Activated naive CD8-positive, alpha-beta T cell treated with anti-CD3 and anti-CD28 coated beads for 36 hours (primary cell): ENCODE data around the gene LPP. TPM values are rescaled to one million over a fixed set of nuclear protein-coding genes. Genes with fewer than 3 reads are reported as not detected.

ENCODE experiments used
- DNase-seq: peaks from one replicate; pipeline ENCODE4 v3.0.0; 2021
- H3K27ac Mint-ChIP-seq: one replicate; pipeline ENCODE4 v1.8.0; 2022; ENCODE audit warnings: mild to moderate bottlenecking, moderate library complexity, mixed read lengths
- H3K27me3 Mint-ChIP-seq: one replicate; pipeline ENCODE4 v1.8.0; 2022; ENCODE audit warnings: mild to moderate bottlenecking, mixed read lengths
- H3K36me3 Mint-ChIP-seq: one replicate; pipeline ENCODE4 v1.8.0; 2021; ENCODE audit warnings: mild to moderate bottlenecking, mixed read lengths
- H3K4me1 Mint-ChIP-seq: one replicate; pipeline ENCODE4 v1.8.0; 2021; ENCODE audit warnings: mixed read lengths
- H3K4me3 Mint-ChIP-seq: one replicate; pipeline ENCODE4 v1.8.0; 2022; ENCODE audit warnings: mild to moderate bottlenecking, moderate library complexity, mixed read lengths
- H3K9me3 Mint-ChIP-seq: one replicate; pipeline ENCODE4 v1.8.0; 2022; ENCODE audit warnings: mixed read lengths
- total RNA-seq, 2 experiments: library from RNA; stranded (reverse); gene quantifications; one replicate each; pipeline ENCODE4 v1.2.3, GENCODE V29; 2021

LPP gene
- total RNA-seq, 2 experiments from 2014 or later = 15.0 to 15.3 TPM

DNA sequence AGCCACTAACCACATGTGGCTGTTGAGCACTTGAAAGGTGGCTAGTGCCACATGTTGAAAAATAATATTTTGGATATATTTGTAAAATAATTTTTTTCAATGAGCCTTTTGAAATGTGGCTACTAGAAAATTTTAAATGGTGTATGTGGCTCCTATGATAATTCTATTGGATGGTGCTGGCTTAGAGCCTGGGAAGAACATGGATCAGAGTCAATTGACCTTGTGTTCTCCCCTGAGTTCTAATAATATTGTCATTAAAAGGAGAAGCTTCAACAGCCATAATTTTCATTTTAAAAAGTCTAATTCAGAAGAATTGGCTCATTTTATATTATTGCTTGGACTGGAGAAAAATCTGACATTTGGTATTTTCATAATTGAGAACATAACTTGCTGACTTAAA lies 167.3 kb downstream of the LPP start:
- peaks cover 23% of the 10 kb centered on the region for H3K36me3 Mint-ChIP-seq
- H3K9me3 Mint-ChIP-seq = peaks cover 4% of the 10 kb centered on the region
- no peaks in the 10 kb centered on the region for H3K27me3 Mint-ChIP-seq
- no peak overlapping the region for H3K27ac Mint-ChIP-seq
- peaks cover 49% of the 10 kb centered on the region for H3K4me1 Mint-ChIP-seq
- H3K4me3 Mint-ChIP-seq = no peak overlapping the region
- DNase-seq = no peak

DNA sequence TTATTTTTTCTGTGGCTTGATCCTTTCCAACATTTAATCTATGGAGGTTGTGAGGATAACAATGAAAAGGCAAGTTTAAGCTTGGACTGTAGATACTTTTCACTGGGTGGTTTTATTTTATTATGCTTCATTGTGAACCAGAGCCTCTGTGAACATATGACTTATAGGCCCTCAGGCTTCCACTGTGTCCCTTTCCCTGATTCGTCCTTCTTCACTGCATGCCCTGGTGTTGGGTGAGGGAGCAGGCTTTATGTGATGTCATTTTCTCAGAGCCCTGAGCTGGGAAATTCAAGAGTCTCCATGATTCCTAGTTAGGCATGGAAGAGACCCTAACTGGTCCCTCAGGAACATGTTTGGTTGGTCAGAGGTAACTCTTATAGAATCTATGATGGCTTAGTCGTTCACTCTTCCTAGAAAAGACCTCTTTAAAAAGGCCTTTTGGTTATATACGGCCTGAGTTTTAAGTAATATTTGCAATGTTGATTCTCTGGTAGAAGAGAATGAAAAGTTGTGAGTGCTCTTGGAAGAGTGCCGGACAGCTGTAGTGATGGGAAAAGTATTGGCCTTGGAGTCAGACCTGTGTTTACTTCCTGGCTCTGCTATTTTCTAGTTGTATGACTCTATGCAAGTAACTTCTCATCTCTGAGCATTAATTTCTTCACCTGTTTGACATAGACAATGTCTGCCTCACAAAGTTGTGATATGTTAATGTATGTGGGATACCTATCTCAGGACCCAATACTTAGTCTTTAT lies 168.4 kb downstream of the LPP start:
- peaks cover 53% of the 10 kb centered on the region for H3K4me1 Mint-ChIP-seq
- H3K4me3 Mint-ChIP-seq = peak overlapping the region; percentile 38
- peaks cover 4% of the 10 kb centered on the region for H3K9me3 Mint-ChIP-seq
- DNase-seq = no peak
- H3K27ac Mint-ChIP-seq = peak overlapping the region; percentile 85
- H3K27me3 Mint-ChIP-seq = no peaks in the 10 kb centered on the region
- H3K36me3 Mint-ChIP-seq = peaks cover 26% of the 10 kb centered on the region

DNA sequence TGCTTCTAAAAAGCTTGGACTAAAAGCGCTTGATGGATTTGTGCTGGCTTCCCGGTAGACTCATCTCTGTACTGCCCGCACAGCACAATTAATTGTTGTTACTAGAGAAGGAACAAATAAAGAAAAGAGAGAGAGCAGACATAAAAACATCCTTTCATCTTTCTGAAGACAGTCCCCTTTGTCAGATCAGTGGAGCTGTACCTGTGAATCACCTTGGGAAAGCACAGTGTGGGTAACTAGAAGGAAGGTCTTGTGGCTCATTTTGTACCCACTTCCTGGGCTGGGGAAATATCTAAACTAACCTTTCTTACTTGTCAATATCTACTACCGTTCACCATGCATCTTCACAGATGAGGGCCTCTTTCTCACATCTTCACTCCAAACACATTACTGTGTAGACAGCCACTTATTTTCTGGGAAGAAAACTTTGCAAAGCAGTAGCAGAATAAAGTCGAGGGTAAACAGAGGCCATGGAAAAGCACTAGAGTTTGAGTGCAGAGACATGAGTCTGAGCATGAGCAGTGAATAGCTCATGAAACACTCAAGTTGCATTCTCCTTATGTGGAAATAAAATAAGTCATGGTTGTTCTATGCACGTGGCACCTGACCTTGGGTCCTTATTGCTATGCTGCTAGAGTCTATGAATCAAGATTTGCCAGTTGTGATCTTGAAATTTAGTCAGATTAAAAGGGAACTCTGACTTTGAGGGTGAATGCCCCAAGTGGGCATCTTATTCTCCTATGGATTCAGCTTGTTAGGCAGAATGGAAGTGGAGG lies 169.3 kb downstream of the LPP start:
- Mint-ChIP-seq H3K4me3 (peak overlapping the region; percentile 38), H3K9me3 (peaks cover 4% of the 10 kb centered on the region)
- peak; percentile 58 for DNase-seq

DNA sequence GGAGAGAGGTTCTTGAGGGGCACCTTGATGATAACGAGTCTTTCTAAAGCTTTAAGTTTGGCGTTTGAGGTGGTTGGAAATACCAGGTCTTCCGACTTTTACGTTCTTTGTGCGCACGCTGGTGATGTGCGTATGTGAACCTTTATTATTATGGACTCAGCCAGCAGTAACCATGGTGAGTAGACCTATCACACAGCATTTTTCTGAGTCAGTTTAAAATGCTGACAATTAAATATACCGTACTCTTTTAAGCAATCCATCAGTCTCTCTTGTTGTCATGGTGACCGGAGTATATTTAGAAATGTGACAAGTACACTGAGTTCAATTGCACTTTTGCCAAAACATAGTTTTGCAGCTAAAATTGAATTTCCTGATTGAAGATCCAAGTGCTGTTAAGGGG lies 172.2 kb downstream of the LPP start:
- Mint-ChIP-seq H3K4me3 (no peak overlapping the region), H3K27me3 (no peaks in the 10 kb centered on the region), H3K36me3 (peaks cover 22% of the 10 kb centered on the region), H3K9me3 (peaks cover 5% of the 10 kb centered on the region), H3K27ac (no peak overlapping the region), H3K4me1 (peaks cover 48% of the 10 kb centered on the region)
- DNase-seq = no peak

More for the DNA sequence above, 169.3 kb downstream of the LPP start:
- Mint-ChIP-seq H3K27ac (peak overlapping the region; percentile 85), H3K36me3 (peaks cover 26% of the 10 kb centered on the region), H3K4me1 (peaks cover 48% of the 10 kb centered on the region), H3K27me3 (no peaks in the 10 kb centered on the region)

DNA sequence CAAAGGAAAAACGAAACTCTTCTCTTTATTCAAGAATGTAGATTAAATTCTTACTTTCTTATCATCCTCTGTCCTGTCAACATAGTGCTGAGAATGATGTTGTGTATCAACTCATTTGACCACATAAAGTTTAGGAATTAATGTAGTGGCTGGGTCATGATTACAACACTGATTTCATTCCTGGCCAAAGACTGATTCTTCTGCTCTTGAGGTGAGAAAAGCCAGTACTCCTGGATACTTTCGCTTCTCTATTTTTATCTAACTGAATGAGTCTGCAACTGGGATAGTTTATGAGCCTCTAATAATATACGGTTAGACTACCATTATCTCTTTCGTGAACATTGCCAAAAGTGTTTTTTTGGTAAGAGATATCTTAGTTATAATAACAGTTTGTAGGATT lies 173.0 kb downstream of the LPP start:
- no peak for DNase-seq
- peaks cover 49% of the 10 kb centered on the region for H3K4me1 Mint-ChIP-seq
- no peak overlapping the region for H3K4me3 Mint-ChIP-seq
- H3K27me3 Mint-ChIP-seq = no peaks in the 10 kb centered on the region
- H3K27ac Mint-ChIP-seq = no peak overlapping the region
- peaks cover 22% of the 10 kb centered on the region for H3K36me3 Mint-ChIP-seq
- peaks cover 5% of the 10 kb centered on the region for H3K9me3 Mint-ChIP-seq

DNA sequence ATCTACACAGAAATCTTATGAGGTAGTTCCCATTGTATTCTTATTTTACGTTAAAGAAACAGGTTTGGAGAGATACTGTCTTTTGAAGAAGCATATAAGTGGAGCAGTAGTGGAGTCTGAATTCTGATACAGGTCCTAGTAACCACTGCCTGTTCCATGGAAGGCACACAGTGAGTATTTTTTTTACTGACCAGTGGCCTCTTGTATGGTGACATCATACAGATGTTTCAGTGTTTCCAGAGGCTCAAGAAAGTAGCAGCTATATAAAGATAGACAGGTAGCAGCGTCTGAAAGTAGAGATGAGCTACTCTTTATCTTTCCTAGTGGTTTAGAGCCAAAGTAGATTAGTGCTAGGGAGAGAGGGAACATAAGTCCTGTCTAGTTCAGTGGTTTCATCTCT lies 173.5 kb downstream of the LPP start:
- H3K9me3 Mint-ChIP-seq = peaks cover 5% of the 10 kb centered on the region
- H3K4me1 Mint-ChIP-seq = peaks cover 44% of the 10 kb centered on the region
- DNase-seq = no peak
- no peak overlapping the region for H3K4me3 Mint-ChIP-seq
- H3K27me3 Mint-ChIP-seq = no peaks in the 10 kb centered on the region
- peaks cover 22% of the 10 kb centered on the region for H3K36me3 Mint-ChIP-seq
- H3K27ac Mint-ChIP-seq = no peak overlapping the region

DNA sequence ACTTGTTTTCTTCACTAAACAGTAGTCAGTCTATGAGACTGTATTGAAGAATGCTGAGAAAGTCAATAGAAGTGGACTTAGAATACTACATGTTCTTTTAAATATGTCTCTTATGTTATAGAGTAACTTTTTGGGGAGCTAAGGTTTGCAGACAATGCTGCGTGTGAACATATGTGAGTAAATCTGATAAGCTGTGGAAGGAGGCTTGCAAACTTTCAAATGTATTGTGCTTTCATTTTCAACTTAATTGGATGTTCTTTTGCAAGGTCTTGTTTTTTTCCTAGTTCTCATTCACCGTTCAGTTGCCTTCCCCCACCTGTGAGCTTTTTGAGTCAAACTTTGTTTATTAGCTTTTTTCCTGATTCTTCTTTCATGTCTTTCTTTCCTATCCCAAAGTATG lies 176.2 kb downstream of the LPP start:
- H3K27me3 Mint-ChIP-seq = no peaks in the 10 kb centered on the region
- DNase-seq = no peak

DNA sequence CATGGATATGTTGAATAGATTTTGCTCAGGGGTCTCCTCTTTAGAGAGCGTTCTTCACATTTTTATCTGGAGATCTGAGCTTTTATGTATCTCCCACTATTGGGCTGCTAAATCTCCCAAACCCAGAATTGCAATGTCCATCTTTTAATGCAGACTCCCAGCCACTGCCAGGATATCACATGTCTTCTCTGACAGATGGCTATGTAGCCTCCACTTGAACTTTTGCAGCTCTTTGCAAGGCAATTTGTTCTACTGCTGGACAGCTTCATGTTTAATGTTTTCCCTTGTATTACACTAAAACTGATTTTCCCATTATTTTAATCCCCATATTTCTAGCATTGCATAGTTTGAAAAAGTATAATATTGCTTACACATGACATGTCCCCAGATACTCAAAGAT lies 177.2 kb downstream of the LPP start:
- Mint-ChIP-seq H3K27ac (no peak overlapping the region), H3K27me3 (no peaks in the 10 kb centered on the region), H3K9me3 (peaks cover 5% of the 10 kb centered on the region), H3K36me3 (peaks cover 18% of the 10 kb centered on the region), H3K4me1 (peaks cover 22% of the 10 kb centered on the region), H3K4me3 (no peak overlapping the region)
- no peak for DNase-seq

More for the DNA sequence above, 176.2 kb downstream of the LPP start:
- peaks cover 17% of the 10 kb centered on the region for H3K36me3 Mint-ChIP-seq
- H3K9me3 Mint-ChIP-seq = peaks cover 6% of the 10 kb centered on the region
- peaks cover 22% of the 10 kb centered on the region for H3K4me1 Mint-ChIP-seq
- no peak overlapping the region for H3K4me3 Mint-ChIP-seq
- H3K27ac Mint-ChIP-seq = peak overlapping the region; percentile 19

DNA sequence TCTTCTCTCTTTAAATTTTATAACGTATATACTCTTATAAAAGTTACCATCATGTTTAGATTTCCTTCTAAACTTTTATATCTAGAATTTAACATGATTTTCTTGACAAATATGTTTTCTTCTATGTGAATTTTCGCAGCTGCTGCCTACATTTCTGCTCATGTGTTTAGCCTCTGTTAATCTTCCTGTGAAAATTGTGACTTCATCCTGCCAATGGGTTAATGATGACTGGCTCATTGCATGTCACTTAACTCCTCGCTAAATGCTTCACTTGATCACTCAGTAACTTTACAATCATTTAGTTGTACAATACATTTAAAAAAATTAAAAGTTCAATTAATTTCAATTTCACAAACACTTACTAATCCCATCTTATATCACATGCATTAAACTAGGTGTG lies 178.1 kb downstream of the LPP start:
- no peaks in the 10 kb centered on the region for H3K27me3 Mint-ChIP-seq
- H3K4me1 Mint-ChIP-seq = peaks cover 17% of the 10 kb centered on the region
- H3K27ac Mint-ChIP-seq = no peak overlapping the region
- H3K9me3 Mint-ChIP-seq = peaks cover 5% of the 10 kb centered on the region
- H3K36me3 Mint-ChIP-seq = peaks cover 14% of the 10 kb centered on the region
- no peak overlapping the region for H3K4me3 Mint-ChIP-seq
- DNase-seq = no peak

DNA sequence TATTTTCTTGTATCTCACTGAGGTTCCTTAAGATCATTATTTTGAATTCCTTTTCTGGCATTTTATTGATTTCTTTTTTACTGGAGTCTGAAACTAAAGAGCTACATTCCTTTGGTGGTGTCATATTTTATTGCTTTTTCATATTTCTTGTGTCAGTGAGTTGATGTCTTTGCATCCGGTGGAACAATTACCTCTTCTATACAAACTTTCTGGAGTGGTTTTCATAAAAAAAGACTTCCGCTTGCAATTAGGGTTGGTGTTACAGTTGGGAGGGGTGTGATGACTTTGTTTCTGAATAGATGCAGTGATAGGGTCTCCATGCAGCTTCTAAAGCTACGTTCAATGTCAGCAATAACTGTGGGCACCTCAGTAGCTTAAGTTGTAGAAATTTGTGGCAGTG lies 181.7 kb downstream of the LPP start:
- Mint-ChIP-seq H3K27ac (no peak overlapping the region), H3K4me3 (no peak overlapping the region), H3K9me3 (peaks cover 4% of the 10 kb centered on the region), H3K4me1 (peaks cover 29% of the 10 kb centered on the region), H3K36me3 (peaks cover 19% of the 10 kb centered on the region), H3K27me3 (no peaks in the 10 kb centered on the region)
- DNase-seq = no peak

DNA sequence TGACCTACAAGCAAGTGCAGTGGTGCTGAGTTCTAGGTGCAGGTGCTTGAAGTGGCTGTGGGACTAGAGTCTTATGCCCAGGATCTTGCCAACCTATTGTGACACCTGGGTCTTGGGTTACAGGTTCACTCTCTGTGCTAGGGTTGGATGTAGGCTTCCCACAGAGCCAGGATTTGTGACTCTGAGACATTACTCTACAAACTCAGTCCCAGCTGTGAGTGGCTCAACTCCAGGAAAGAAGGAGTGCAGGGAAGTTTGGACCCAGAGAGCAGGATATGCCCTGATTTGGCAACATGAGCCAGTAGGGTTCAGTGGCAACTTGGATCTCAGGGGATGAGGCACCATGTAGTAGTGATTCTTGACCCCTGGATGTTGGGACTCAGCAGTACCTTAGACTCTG lies 182.2 kb downstream of the LPP start:
- DNase-seq = no peak
- Mint-ChIP-seq H3K4me1 (peaks cover 30% of the 10 kb centered on the region), H3K27me3 (no peaks in the 10 kb centered on the region), H3K4me3 (no peak overlapping the region), H3K36me3 (peaks cover 19% of the 10 kb centered on the region), H3K9me3 (peaks cover 4% of the 10 kb centered on the region), H3K27ac (no peak overlapping the region)

DNA sequence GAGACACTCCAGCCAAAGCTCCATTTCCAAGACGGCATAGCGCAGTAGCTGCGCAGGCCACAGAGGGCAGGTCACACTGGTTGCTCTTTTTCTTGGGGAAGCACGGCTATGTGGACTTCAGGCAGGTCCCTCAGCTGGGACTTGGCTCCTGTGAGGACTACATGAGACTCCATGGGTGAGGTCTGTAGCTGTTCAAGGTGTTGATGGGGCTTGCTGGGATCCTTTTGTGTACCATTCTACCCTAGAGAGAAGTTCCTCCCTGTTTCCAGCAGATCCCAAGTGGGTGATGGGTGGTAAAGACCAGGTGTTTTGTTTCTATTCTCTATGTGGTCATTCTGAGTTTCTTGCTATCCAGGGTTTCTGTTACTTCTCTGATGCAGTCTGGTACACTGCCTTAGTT lies 183.3 kb downstream of the LPP start:
- Mint-ChIP-seq H3K27ac (no peak overlapping the region), H3K4me1 (peaks cover 34% of the 10 kb centered on the region), H3K4me3 (no peak overlapping the region), H3K27me3 (no peaks in the 10 kb centered on the region), H3K9me3 (peaks cover 6% of the 10 kb centered on the region), H3K36me3 (peaks cover 23% of the 10 kb centered on the region)
- DNase-seq = no peak

DNA sequence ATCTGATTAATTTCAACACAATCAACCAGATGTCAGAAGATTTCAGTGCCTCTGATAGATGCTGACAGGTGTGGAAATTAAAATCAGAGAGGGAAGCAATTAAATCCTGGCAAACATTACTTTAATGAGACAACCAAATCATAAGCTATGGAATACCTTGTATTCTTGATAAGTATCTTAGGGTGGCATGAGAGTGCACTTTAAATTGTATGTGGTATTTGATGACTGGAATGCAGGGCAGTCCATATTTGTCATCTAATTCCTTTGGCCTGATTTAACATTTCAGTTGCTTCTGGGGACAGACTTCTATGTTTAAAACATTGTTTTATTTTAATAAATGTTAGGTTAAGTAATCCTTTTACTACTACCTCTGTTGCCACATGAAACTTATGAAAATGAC lies 184.1 kb downstream of the LPP start:
- peaks cover 6% of the 10 kb centered on the region for H3K9me3 Mint-ChIP-seq
- H3K36me3 Mint-ChIP-seq = peaks cover 23% of the 10 kb centered on the region
- DNase-seq = no peak
- H3K27ac Mint-ChIP-seq = no peak overlapping the region
- H3K4me1 Mint-ChIP-seq = peaks cover 34% of the 10 kb centered on the region
- H3K27me3 Mint-ChIP-seq = no peaks in the 10 kb centered on the region
- H3K4me3 Mint-ChIP-seq = no peak overlapping the region

DNA sequence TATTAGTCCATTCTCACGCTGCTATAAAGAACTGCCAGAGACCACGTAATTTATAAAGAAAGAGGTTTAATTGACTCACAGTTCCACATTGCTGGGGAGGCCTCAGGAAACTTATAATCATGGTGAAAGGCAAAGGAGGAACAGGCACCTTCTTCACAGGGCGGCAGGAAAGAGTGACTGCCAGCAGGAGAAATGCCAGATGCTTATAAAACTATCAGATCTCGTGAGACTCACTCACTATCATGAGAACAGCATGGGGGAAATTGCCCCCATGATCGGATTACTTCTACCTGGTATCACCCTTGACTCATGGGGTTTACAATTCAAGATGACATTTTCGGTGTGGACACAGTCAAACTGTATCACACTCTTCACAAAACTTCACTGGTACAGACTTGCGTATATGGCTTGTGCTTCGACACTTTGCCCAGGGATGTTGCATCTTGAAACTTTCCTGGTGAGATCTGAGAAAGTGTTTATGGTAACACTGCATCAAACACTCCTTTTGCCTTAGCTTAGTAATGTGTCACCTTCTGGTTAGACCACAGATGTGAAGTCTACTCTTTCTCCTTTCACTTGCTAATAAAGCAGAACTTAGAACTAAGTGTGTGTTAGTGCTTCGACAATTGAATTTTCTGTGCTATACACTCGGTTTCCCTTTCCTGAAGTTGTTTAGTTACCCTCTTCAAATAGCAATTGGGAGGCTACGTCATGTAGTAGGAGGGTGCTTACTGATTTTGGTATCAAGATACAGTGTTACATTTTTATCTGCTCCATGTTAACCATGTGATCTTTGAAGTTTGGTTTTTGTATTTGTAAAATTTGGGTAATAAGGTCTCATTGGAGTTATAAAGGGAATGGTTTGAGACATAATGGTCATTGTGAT lies 185.7 kb downstream of the LPP start:
- no peaks in the 10 kb centered on the region for H3K27me3 Mint-ChIP-seq
- peak overlapping the region; percentile 66 for H3K4me3 Mint-ChIP-seq
- H3K36me3 Mint-ChIP-seq = peaks cover 23% of the 10 kb centered on the region
- peak overlapping the region; percentile 95 for H3K27ac Mint-ChIP-seq
- H3K4me1 Mint-ChIP-seq = peaks cover 34% of the 10 kb centered on the region
- DNase-seq = peak; percentile 49
- peaks cover 5% of the 10 kb centered on the region for H3K9me3 Mint-ChIP-seq

DNA sequence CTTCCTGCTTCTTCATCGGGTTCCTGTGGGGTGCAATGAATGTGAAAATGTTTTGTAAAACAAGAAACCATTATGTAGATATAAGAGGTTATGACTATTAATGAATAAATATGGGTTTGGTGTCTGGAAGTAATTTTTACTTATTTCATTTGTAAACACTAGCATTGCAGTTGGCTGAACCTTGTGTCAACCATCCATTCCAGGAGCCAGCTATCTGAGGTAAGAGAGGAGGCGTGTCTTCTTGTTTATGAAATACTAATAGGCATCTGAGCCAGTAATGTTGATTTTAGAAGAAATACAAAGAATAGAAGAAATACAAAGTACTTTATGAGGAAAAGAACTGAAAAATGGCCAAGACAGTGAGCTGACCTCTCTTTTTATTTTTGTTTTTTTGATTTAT lies 187.5 kb downstream of the LPP start:
- Mint-ChIP-seq H3K27ac (peak overlapping the region; percentile 95), H3K4me1 (peaks cover 37% of the 10 kb centered on the region), H3K36me3 (peaks cover 13% of the 10 kb centered on the region), H3K27me3 (no peaks in the 10 kb centered on the region), H3K9me3 (peaks cover 4% of the 10 kb centered on the region), H3K4me3 (no peak overlapping the region)
- DNase-seq = no peak
